Nephron progenitor cell (in vitro differentiated cells): ENCODE data around the gene TMEM229A.

Source experiments
- DNase-seq: peaks from one replicate; pipeline ENCODE4 v3.0.0; 2021
- H3K27ac Mint-ChIP-seq: 2 replicates; pipeline ENCODE4 v1.8.0; 2021; ENCODE audit warnings: mild to moderate bottlenecking, moderate library complexity, mixed read lengths
- H3K27me3 Mint-ChIP-seq: 2 replicates; pipeline ENCODE4 v1.8.0; 2021; ENCODE audit warnings: mild to moderate bottlenecking, low read depth, mixed read lengths; ENCODE audit not compliant: poor library complexity
- H3K36me3 Mint-ChIP-seq: 2 replicates; pipeline ENCODE4 v1.8.0; 2021; ENCODE audit warnings: low read depth, mixed read lengths
- H3K4me1 Mint-ChIP-seq: 2 replicates; pipeline ENCODE4 v1.8.0; 2021; ENCODE audit warnings: mixed read lengths
- H3K4me3 Mint-ChIP-seq: 2 replicates; pipeline ENCODE4 v1.8.0; 2021; ENCODE audit warnings: mild to moderate bottlenecking, moderate library complexity, mixed read lengths
- H3K9me3 Mint-ChIP-seq: 2 replicates; pipeline ENCODE4 v1.8.0; 2021; ENCODE audit warnings: mild to moderate bottlenecking, moderate library complexity, mixed read lengths
- CTCF ChIP-seq: fragments of 200-600 bp; sonication (generic); IDR thresholded peaks from 2 replicates; pipeline ENCODE4 v1.5.0; 2021; ENCODE audit warnings: antibody characterized with exemption

TMEM229A gene

GRCh38 chr7:124035706-124036105 is 2.8 kb upstream of the TMEM229A start:
- no peak for TF ChIP-seq CTCF
- H3K27me3 Mint-ChIP-seq, result peaks cover 33% of the 10 kb centered on the region
- H3K4me1 Mint-ChIP-seq, result peaks cover 14% of the 10 kb centered on the region
- H3K27ac Mint-ChIP-seq, result no peak overlapping the region
- no peaks in the 10 kb centered on the region for H3K36me3 Mint-ChIP-seq
- H3K4me3 Mint-ChIP-seq, result no peak overlapping the region
- H3K9me3 Mint-ChIP-seq, result no peaks in the 10 kb centered on the region
- no peak for DNase-seq

- no peak for DNase-seq
- H3K4me3 Mint-ChIP-seq, result no peak overlapping the region
- no peak for TF ChIP-seq CTCF
- H3K27me3 Mint-ChIP-seq, result peaks cover 36% of the 10 kb centered on the region
- no peaks in the 10 kb centered on the region for H3K9me3 Mint-ChIP-seq
- no peaks in the 10 kb centered on the region for H3K36me3 Mint-ChIP-seq
- peaks cover 14% of the 10 kb centered on the region for H3K4me1 Mint-ChIP-seq
- H3K27ac Mint-ChIP-seq, result no peak overlapping the region
Observed at GRCh38 chr7:124034754-124035100, 1.9 kb upstream of the TMEM229A start.

DNA sequence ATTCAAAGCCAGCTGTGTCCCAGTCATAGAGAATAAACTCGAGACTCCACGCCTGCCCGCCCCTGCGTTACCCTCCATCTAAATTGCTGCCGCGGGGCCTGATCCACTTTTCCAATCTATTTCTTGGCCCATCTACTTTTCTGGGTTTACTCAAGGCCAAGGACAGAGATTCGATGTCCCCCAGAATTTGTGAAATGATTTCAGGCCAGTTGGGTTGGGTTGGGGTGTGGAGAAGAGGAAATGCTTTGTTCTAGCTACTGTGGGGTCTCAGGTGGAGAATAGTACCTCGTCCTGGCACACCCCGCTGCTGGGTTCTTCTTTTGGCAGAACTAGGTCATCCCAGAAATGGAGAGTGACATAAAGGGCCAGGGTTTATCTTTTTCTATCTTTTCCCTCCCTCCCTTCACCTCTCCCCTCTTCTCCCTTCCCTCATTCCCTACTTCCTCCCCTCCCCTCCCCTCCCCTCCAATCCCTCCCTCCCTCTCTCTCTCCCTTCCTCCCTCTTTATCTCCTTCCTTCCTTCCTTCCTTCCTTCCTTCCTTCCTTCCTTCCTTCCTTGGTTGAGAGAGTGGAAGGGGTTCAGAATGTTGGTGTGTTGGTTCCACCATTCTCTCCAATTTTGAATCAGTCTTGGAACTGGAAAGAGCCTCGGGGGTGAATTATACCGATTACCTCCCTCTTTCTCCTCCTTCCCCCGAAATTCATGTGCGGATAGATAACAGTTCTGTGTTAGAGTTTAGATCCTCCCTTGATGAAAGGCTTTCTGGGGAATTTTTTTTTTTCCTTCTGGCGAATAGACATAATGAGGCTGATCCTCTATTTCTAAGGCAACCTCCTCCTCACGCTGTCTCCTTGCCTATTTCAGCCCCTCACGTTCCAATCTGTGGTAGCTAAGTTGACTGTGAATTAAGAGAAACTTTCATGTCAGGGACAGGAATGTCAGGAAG is 1.2 kb upstream of the TMEM229A start:
- no peak for TF ChIP-seq CTCF
- H3K4me1 Mint-ChIP-seq, result peaks cover 14% of the 10 kb centered on the region
- no peak overlapping the region for H3K27ac Mint-ChIP-seq

DNA sequence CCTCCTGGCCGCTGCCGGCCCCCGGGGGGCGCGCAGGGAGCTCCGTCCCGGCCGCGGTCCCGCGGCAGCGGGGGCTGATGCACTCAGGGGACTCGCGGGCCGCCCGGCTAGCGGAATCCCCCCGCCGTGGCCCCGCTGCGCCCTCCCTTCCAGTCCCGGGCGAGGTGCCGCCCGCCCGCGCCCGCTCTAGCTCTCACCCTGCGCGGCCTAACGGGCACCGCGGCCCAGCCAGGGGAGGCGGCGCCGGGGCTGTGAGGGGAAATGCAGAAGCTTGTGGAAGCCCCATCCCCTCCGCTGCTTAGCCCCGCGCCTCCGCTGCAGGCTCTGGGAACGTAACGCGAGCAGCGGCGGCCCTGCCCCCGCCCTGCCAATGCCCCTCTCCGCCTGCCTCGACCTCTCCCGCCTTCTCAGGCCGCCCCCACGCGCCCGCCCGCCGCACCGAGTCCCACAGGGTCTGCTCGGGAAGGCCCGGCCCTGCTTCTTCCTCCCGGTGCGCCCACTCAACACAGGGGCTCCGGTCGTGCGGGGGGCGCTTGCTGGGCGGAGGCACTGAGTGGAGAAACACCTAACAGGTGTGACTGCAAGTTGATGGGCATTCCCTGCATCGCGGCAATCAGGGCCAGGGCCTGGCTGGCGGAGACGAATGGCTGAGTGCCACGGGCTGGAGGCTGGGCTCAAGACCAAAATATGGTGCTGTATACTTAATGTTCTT is 384 bp upstream of the TMEM229A start:
- Mint-ChIP-seq H3K4me1 (peaks cover 14% of the 10 kb centered on the region), H3K9me3 (no peaks in the 10 kb centered on the region), H3K27me3 (peaks cover 36% of the 10 kb centered on the region), H3K27ac (no peak overlapping the region), H3K4me3 (peak overlapping the region; percentile 77), H3K36me3 (no peaks in the 10 kb centered on the region)
- peak; percentile 63 for DNase-seq
- TF ChIP-seq CTCF, result no peak

More for the DNA sequence above, 1.2 kb upstream of the TMEM229A start:
- no peaks in the 10 kb centered on the region for H3K9me3 Mint-ChIP-seq
- peak overlapping the region; percentile 77 for H3K4me3 Mint-ChIP-seq
- DNase-seq, result no peak
- H3K36me3 Mint-ChIP-seq, result no peaks in the 10 kb centered on the region
- peaks cover 36% of the 10 kb centered on the region for H3K27me3 Mint-ChIP-seq

DNA sequence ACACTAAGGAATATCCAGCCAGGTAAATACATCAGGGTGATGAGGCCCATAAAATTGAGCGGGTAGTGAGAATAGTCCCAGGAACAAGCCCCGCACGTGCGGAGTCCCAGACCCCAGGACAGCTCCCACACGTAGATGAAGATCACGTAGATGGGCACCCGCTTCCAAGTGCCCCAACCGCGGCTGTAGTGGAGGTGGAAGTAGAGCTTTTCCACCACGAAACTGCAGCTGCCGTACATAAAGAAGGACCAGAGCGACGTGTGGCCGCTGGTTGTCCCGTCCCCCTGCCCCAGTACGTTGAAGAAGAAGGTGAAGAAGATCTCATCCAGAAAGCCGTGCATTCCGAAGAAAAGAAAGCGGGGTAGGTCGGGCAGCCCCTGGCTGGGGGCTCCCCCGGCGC is 948 bp downstream of the TMEM229A start:
- Mint-ChIP-seq H3K9me3 (no peaks in the 10 kb centered on the region), H3K27me3 (peaks cover 36% of the 10 kb centered on the region)
- no peak for TF ChIP-seq CTCF

More for the DNA sequence above, 948 bp downstream of the TMEM229A start:
- H3K4me3 Mint-ChIP-seq, result peak overlapping the region; percentile 95
- peak overlapping the region; percentile 97 for H3K27ac Mint-ChIP-seq
- H3K36me3 Mint-ChIP-seq, result no peaks in the 10 kb centered on the region
- DNase-seq, result peak; percentile 20
- peaks cover 14% of the 10 kb centered on the region for H3K4me1 Mint-ChIP-seq
